KMS-11 (cell line): ENCODE data around the gene L3MBTL1.

Experiments used
- H2AFZ ChIP-seq: fragments of 200-600 bp; sonication (generic); 2 replicates; pipeline ENCODE4 v1.6.1; 2016; ENCODE audit warnings: antibody characterized with exemption, mixed run types, low read depth
- H3K27ac ChIP-seq: fragments of 200-600 bp; sonication (generic); 2 replicates; pipeline ENCODE4 v1.6.1; 2016; ENCODE audit warnings: mild to moderate bottlenecking, mixed run types
- H3K27me3 ChIP-seq: fragments of 200-600 bp; sonication (generic); 2 replicates; pipeline ENCODE4 v1.6.1; 2017; ENCODE audit warnings: mild to moderate bottlenecking, low read depth, mixed run types, moderate library complexity; ENCODE audit not compliant: insufficient read depth
- H3K36me3 ChIP-seq: fragments of 200-600 bp; sonication (generic); 2 replicates; pipeline ENCODE4 v1.6.1; 2017; ENCODE audit warnings: mild to moderate bottlenecking, mixed run types; ENCODE audit not compliant: insufficient read depth
- H3K4me1 ChIP-seq: fragments of 200-600 bp; sonication (generic); 2 replicates; pipeline ENCODE4 v1.6.1; 2016; ENCODE audit warnings: mild to moderate bottlenecking, low read depth, mixed run types; ENCODE audit not compliant: poor library complexity, severe bottlenecking
- H3K4me2 ChIP-seq: fragments of 200-600 bp; sonication (generic); 2 replicates; pipeline ENCODE4 v1.7.0; 2016; ENCODE audit warnings: mild to moderate bottlenecking, mixed run types
- H3K4me3 ChIP-seq: fragments of 200-600 bp; sonication (generic); IDR thresholded peaks from 2 replicates; pipeline ENCODE4 v1.6.1; 2017; ENCODE audit warnings: low read depth, low read length, mixed read lengths; ENCODE audit not compliant: insufficient read depth
- H3K79me2 ChIP-seq: fragments of 200-600 bp; sonication (generic); 2 replicates; pipeline ENCODE4 v1.6.1; 2016; ENCODE audit warnings: low read depth, mixed run types; ENCODE audit not compliant: insufficient read depth
- H3K9ac ChIP-seq: fragments of 200-600 bp; sonication (generic); 2 replicates; pipeline ENCODE4 v1.6.1; 2016; ENCODE audit warnings: mild to moderate bottlenecking, mixed run types
- H4K20me1 ChIP-seq: fragments of 200-600 bp; sonication (generic); 2 replicates; pipeline ENCODE4 v1.6.1; 2016; ENCODE audit warnings: mild to moderate bottlenecking, mixed run types; ENCODE audit not compliant: insufficient read depth
- CTCF ChIP-seq: fragments of 200-600 bp; sonication (generic); conservative IDR thresholded peaks from 2 replicates; pipeline ENCODE4 v1.6.1; 2017; ENCODE audit warnings: low read depth, mild to moderate bottlenecking, antibody characterized with exemption, low read length, moderate library complexity, mixed read lengths

The L3MBTL1 gene

GRCh38 chr20:43558412-43559146 lies 51.1 kb downstream of the L3MBTL1 start, which contains the start of gene SGK2:
Gene SGK2 (plus strand): TSS chr20:43559027. CDS start chr20:43566496, 7,469 bp downstream.
- no peak within 1 kb of the TSS for H3K4me2 ChIP-seq
- H3K79me2 ChIP-seq, result no peaks in the 10 kb centered on the region
- no peaks in the 10 kb centered on the region for H3K27me3 ChIP-seq
- H3K36me3 ChIP-seq, result no peaks in the 10 kb centered on the region
- TF ChIP-seq CTCF, result no peak
- no peak within 1 kb of the TSS for H3K9ac ChIP-seq
- H3K4me1 ChIP-seq, result no peaks in the 10 kb centered on the region
- no peaks in the 10 kb centered on the region for H4K20me1 ChIP-seq
- no peak within 1 kb of the TSS for H2AFZ ChIP-seq
- no peak within 1 kb of the TSS for H3K4me3 ChIP-seq
- H3K27ac ChIP-seq, result no peak within 1 kb of the TSS

- H3K4me3 ChIP-seq, result no peak overlapping the region
- TF ChIP-seq CTCF, result no peak
- no peak overlapping the region for H2AFZ ChIP-seq
- H3K9ac ChIP-seq, result no peak overlapping the region
- H3K27ac ChIP-seq, result no peak overlapping the region
- no peak overlapping the region for H3K4me2 ChIP-seq
- no peaks in the 10 kb centered on the region for H3K79me2 ChIP-seq
- H3K27me3 ChIP-seq, result no peaks in the 10 kb centered on the region
- H3K4me1 ChIP-seq, result no peaks in the 10 kb centered on the region
- no peaks in the 10 kb centered on the region for H3K36me3 ChIP-seq
- H4K20me1 ChIP-seq, result no peaks in the 10 kb centered on the region
These were observed 51.9 kb downstream of the L3MBTL1 start for GRCh38 chr20:43559147-43559987.

- Histone ChIP-seq H3K27ac (no peak overlapping the region), H3K27me3 (no peaks in the 10 kb centered on the region), H2AFZ (no peak overlapping the region), H3K9ac (no peak overlapping the region), H3K4me3 (no peak overlapping the region), H3K4me2 (no peak overlapping the region), H3K36me3 (no peaks in the 10 kb centered on the region), H4K20me1 (no peaks in the 10 kb centered on the region), H3K4me1 (no peaks in the 10 kb centered on the region), H3K79me2 (no peaks in the 10 kb centered on the region)
- no peak for TF ChIP-seq CTCF
These were observed 53.5 kb downstream of the L3MBTL1 start for GRCh38 chr20:43560974-43561373.

- H3K79me2 ChIP-seq, result no peaks in the 10 kb centered on the region
- H3K4me3 ChIP-seq, result no peak overlapping the region
- H3K4me2 ChIP-seq, result no peak overlapping the region
- no peaks in the 10 kb centered on the region for H3K27me3 ChIP-seq
- no peaks in the 10 kb centered on the region for H3K36me3 ChIP-seq
- H3K9ac ChIP-seq, result no peak overlapping the region
- no peaks in the 10 kb centered on the region for H3K4me1 ChIP-seq
- no peak overlapping the region for H3K27ac ChIP-seq
- H4K20me1 ChIP-seq, result no peaks in the 10 kb centered on the region
- TF ChIP-seq CTCF, result no peak
- H2AFZ ChIP-seq, result no peak overlapping the region
These were observed 55.9 kb downstream of the L3MBTL1 start for GRCh38 chr20:43563429-43563828.
